ENCODE results near the gene UGT1A4.
"Not testable (repeated sequence)": the region's sequence is repeated elsewhere in the genome, so short reads cannot be mapped to it uniquely, and the experiment has no call there.

Gene UGT1A4

GRCh38 chr2:233700028-233700635, 18.4 kb upstream of the UGT1A4 start:
- no peak for DNase-seq

GRCh38 chr2:233700842-233701241, 17.7 kb upstream of the UGT1A4 start:
- DNase-seq = not testable (repeated sequence)

- DNase-seq = no peak
Observed at GRCh38 chr2:233702238-233702637, 16.3 kb upstream of the UGT1A4 start.

- DNase-seq = no peak
Observed at GRCh38 chr2:233705911-233706506, 12.5 kb upstream of the UGT1A4 start.

- DNase-seq = no peak
Observed at GRCh38 chr2:233706720-233707119, 11.8 kb upstream of the UGT1A4 start.

- no peak for DNase-seq
Observed at GRCh38 chr2:233707940-233708644, 10.4 kb upstream of the UGT1A4 start.

GRCh38 chr2:233708942-233709341, 9.6 kb upstream of the UGT1A4 start:
- no peak for DNase-seq

- peak; percentile 76 to 80 for DNase-seq
Observed at GRCh38 chr2:233711312-233712008, 7.1 kb upstream of the UGT1A4 start.

- DNase-seq = no peak
Observed at GRCh38 chr2:233712611-233713261, 5.8 kb upstream of the UGT1A4 start, which contains the start of gene UGT1A5. Gene UGT1A5 (plus strand): TSS chr2:233712907. CDS start chr2:233712992, 85 bp downstream.

GRCh38 chr2:233713262-233713615, 5.3 kb upstream of the UGT1A4 start:
- DNase-seq = no peak

GRCh38 chr2:233714121-233714520, 4.4 kb upstream of the UGT1A4 start:
- DNase-seq = no peak

- DNase-seq = no peak
Observed at GRCh38 chr2:233728723-233729301, 10.3 kb downstream of the UGT1A4 start, which contains the start of gene UGT1A3. Gene UGT1A3 (plus strand): TSS chr2:233729042. CDS start chr2:233729127, 85 bp downstream.

GRCh38 chr2:233736868-233737653, 18.5 kb downstream of the UGT1A4 start:
- not testable (repeated sequence) for DNase-seq

GRCh38 chr2:233740870-233741269, 22.3 kb downstream of the UGT1A4 start:
- no peak for DNase-seq

- DNase-seq = no peak
Observed at GRCh38 chr2:233743464-233744259, 25.1 kb downstream of the UGT1A4 start.

GRCh38 chr2:233745073-233745755, 26.7 kb downstream of the UGT1A4 start:
- DNase-seq = no peak

- not testable (repeated sequence) for DNase-seq
Observed at GRCh38 chr2:233745838-233746237, 27.3 kb downstream of the UGT1A4 start.

GRCh38 chr2:233746475-233747282, 28.1 kb downstream of the UGT1A4 start:
- DNase-seq = no peak

GRCh38 chr2:233747283-233747544, 28.7 kb downstream of the UGT1A4 start:
- DNase-seq = no peak

- DNase-seq = not testable (repeated sequence)
Observed at GRCh38 chr2:233750689-233751088, 32.2 kb downstream of the UGT1A4 start.

Measured in activated CD4-positive, alpha-beta T cell treated with anti-CD3 and anti-CD28 coated beads, Interleukin-2, amount 50 U/mL, for 48 hours (primary cell).